Esophagus squamous epithelium (tissue), 5 donors: Measurements from ENCODE around the gene P4HA2. TPM values are rescaled to one million over a fixed set of nuclear protein-coding genes. Genes with fewer than 3 reads are reported as not detected.
A peak's percentile ranks its signal among the peaks of the same experiment; 100 is the strongest.

Experiments
- DNase-seq: peaks from one replicate; lab custom pipeline; 2025; lab: John Stamatoyannopoulos, UW
- H3K27ac ChIP-seq, 4 donors: fragments of 200-600 bp; sonication (generic); one replicate each; pipeline ENCODE4 v1.5.1; 2016 to 2019; ENCODE audit warnings: mild to moderate bottlenecking in 1 of 4
- H3K27me3 ChIP-seq, 4 donors: fragments of 200-600 bp; sonication (generic); 1 replicate in 3 of 4; 2 replicates in 1 of 4; pipeline versions ENCODE4 v1.5.1 to v1.6.0; 2017 to 2021; ENCODE audit warnings: antibody characterized with exemption in 1 of 4
- H3K36me3 ChIP-seq, 3 donors: fragments of 200-600 bp; sonication (generic); one replicate each; pipeline ENCODE4 v1.5.1; 2016 to 2019
- H3K4me1 ChIP-seq, 3 donors: fragments of 200-600 bp; sonication (generic); one replicate each; pipeline ENCODE4 v1.5.1; 2017 to 2019
- H3K4me3 ChIP-seq, 4 donors: fragments of 200-600 bp; sonication (generic); 1 replicate in 3 of 4; 2 replicates in 1 of 4; pipeline ENCODE4 v1.5.1; 2016 to 2019; ENCODE audit warnings: mild to moderate bottlenecking in 2 of 4, moderate library complexity in 1 of 4
- H3K9me3 ChIP-seq, 3 donors: fragments of 200-600 bp; sonication (generic); one replicate each; pipeline ENCODE4 v1.5.1; 2016 to 2019
- POLR2A ChIP-seq, 4 donors: fragments of 450-650 bp; IDR thresholded peaks; one replicate each; pipeline ENCODE4 v1.6.1; 2017; ENCODE audit warnings: antibody characterized with exemption in 4 of 4, mild to moderate bottlenecking in 4 of 4, moderate library complexity in 3 of 4
- WGBS, 2 donors: methylation state at CpG; one replicate each; pipeline ENCODE4 v1.1.5; 2018; 5-methylcytosine and 5-hydroxymethylcytosine counted together
- intact Hi-C: fragments of 100-400 bp; cut with DNase I; formaldehyde crosslinking; loops from one replicate; pipeline ENCODE4 v1.15.0; 2022
- total RNA-seq, 4 donors: library from RNA; depleted of rRNA; stranded (reverse); fragments of >200 nt; gene quantifications; one replicate each; pipeline ENCODE4 v1.1.0, GENCODE V29; 2016
- TF ChIP-seq, protein P1 (sequence below), 6 experiments: fragments of 450-650 bp in 4 of 6; fragments of 200-600 bp in 2 of 6; sonication (generic) in 2 of 6; IDR thresholded peaks; one replicate each; pipeline ENCODE4 v1.5.1; 2016 to 2019; ENCODE audit warnings: antibody characterized with exemption in 6 of 6, mild to moderate bottlenecking in 4 of 6, moderate library complexity in 4 of 6
- donor health status: DM: yes; HTN: yes; CAD: no.

The P4HA2 gene
- total RNA-seq, 4 donors from 2014 or later = 14.7 to 22.2 (median 16.7) TPM

DNA sequence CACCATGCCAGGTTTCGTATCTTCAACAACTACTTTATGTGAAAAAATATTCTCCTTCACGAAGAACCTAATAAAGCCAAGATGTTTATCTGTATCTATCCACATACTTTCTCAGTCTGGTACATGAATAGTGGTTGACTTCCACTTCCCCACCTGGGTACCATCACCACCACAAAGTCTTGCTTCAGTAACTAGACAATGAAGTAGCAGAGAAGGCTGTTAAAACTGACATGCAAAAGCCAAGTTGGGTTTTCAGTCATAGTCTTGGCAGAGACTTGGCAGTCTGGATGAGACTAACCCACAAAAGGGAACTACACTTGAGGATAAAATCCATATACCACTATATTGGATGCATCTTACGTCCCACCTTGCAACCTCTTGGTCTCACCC, 5.0 kb downstream of the P4HA2 start:
- peaks cover 13 to 80% (median 58%) of the 10 kb centered on the region in 3 donors for H3K4me1 ChIP-seq
- H3K27me3 ChIP-seq = peaks cover 0 to 1% (median 0%) of the 10 kb centered on the region in 4 donors
- DNase-seq = no peak
- H3K4me3 ChIP-seq = no peak overlapping the region
- peaks cover 0 to 8% (median 0%) of the 10 kb centered on the region in 3 donors for H3K36me3 ChIP-seq
- TF ChIP-seq POLR2A (IDR thresholded peaks at IDR 0.05) = no peak
- TF ChIP-seq, protein P1, sequence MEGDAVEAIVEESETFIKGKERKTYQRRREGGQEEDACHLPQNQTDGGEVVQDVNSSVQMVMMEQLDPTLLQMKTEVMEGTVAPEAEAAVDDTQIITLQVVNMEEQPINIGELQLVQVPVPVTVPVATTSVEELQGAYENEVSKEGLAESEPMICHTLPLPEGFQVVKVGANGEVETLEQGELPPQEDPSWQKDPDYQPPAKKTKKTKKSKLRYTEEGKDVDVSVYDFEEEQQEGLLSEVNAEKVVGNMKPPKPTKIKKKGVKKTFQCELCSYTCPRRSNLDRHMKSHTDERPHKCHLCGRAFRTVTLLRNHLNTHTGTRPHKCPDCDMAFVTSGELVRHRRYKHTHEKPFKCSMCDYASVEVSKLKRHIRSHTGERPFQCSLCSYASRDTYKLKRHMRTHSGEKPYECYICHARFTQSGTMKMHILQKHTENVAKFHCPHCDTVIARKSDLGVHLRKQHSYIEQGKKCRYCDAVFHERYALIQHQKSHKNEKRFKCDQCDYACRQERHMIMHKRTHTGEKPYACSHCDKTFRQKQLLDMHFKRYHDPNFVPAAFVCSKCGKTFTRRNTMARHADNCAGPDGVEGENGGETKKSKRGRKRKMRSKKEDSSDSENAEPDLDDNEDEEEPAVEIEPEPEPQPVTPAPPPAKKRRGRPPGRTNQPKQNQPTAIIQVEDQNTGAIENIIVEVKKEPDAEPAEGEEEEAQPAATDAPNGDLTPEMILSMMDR (IDR thresholded peaks at IDR 0.05) = no peak
- intact Hi-C loops = no loop called here
- 80 to 93% methylated on average over 3 of the region's 3 CpGs for WGBS, 2 donors
- no peaks in the 10 kb centered on the region for H3K9me3 ChIP-seq
- peak overlapping the region in 3 of 4 donors; percentile 74 to 83 (median 81) for H3K27ac ChIP-seq

DNA sequence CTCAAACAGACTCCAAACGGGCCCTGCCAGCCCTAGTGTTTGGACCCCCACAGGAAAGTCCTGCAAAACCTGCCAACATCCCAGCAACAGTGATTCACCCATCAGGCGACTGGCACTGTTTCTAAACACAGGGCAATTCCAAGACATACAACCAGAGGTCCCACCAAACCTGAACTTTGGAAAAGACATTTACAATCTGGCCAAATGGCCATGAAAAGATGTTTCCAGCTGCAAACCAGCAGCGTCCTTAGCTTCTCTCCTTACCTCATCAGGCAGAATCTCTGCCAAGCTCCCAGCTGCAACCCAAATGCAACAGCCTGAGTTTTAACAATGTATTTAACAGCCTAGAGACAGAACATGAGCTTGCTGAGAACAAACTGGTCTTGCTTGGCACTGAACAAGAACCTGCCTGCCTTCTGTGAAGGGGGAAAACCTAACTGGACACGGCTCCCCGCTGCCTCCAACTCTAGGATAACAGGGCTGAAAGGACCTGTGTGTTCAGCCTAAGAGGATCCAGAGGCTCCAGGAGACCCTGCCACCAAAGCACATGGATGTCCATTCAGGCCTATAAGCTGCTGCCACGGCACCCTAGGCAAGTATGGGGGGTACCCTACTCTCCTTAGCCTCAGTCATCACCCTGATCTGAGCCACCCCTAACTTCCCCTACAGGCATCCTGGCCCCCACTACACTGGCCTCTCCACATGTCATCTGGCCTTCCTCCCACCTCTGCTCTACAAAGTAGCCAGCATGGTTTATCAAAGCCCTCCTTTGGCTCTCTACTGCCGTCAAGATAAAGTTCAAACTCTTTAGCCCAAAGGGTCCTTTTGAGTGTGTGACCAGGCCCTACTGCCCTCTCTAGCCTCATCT, 5.6 kb downstream of the P4HA2 start:
- Histone ChIP-seq H3K27me3 (no peaks in the 10 kb centered on the region), H3K4me3 (no peak overlapping the region), H3K4me1 (peaks cover 12 to 74% (median 55%) of the 10 kb centered on the region in 3 donors), H3K9me3 (no peaks in the 10 kb centered on the region), H3K27ac (peak overlapping the region; percentile 10 to 83 (median 78)), H3K36me3 (peaks cover 0 to 14% (median 0%) of the 10 kb centered on the region in 3 donors)
- intact Hi-C loops = no loop called here
- 39 to 54% methylated on average over 5 to 7 of the region's 7 CpGs for WGBS, 2 donors
- TF ChIP-seq, protein P1 (IDR thresholded peaks at IDR 0.05) = peak in 1 of 6 experiments; percentile 19
- no peak for TF ChIP-seq POLR2A (IDR thresholded peaks at IDR 0.05)
- DNase-seq = no peak

DNA sequence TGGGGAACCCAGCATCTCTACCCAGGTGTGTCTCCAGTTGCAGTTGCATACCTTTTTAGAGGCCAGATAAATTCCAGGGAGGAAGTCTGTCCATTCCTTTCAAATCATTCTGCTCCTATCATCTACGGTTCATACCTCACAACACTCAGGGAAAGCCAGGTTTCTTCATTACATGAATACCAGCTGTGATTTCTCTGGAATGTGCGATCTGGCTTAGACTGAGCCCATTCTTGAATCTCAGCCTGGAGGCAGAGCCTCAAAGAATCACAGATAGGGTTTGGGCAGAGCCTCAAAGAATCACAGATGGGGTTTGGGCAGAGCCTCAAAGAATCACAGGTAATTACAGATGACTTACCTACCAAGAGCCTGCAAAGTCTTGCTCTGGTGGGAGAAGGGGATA, 7.2 kb downstream of the P4HA2 start:
- Histone ChIP-seq H3K4me1 (peaks cover 4 to 62% (median 43%) of the 10 kb centered on the region in 3 donors), H3K4me3 (no peak overlapping the region), H3K27ac (peak overlapping the region in 3 of 4 donors; percentile 27 to 74 (median 33)), H3K9me3 (no peaks in the 10 kb centered on the region), H3K36me3 (peaks cover 0 to 19% (median 0%) of the 10 kb centered on the region in 3 donors), H3K27me3 (no peaks in the 10 kb centered on the region)
- DNase-seq = no peak
- WGBS, 2 donors = 29 to 44% methylated on average over 1 of the region's 2 CpGs
- intact Hi-C loops = no loop called here
- TF ChIP-seq, protein P1 (IDR thresholded peaks at IDR 0.05) = no peak
- no peak for TF ChIP-seq POLR2A (IDR thresholded peaks at IDR 0.05)

DNA sequence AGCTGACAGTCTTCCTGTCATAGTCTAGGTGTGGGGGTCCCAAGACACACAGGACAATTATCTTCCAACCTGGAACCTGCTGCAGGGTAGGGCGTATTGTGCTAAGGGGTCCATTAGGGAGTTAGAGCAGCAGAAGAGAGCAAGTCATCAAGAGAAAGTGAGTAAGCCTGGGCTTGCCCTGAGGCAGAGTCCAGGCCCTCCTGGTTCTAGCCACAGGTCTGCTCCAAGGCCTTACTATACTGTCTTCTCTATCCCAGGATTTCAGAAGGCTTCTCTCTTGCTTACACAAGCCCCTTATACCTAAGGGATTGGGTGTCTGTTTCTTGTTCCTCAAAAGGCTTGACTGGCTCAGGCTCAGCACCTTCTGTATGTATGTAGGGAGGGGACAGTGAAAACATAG, 7.7 kb downstream of the P4HA2 start:
- Histone ChIP-seq H3K4me3 (no peak overlapping the region), H3K27ac (peak overlapping the region in 2 of 4 donors; percentile 27 to 74), H3K27me3 (no peaks in the 10 kb centered on the region), H3K4me1 (peaks cover 0 to 62% (median 43%) of the 10 kb centered on the region in 3 donors), H3K9me3 (no peaks in the 10 kb centered on the region), H3K36me3 (peaks cover 0 to 19% (median 0%) of the 10 kb centered on the region in 3 donors)
- WGBS, 2 donors = 50 to 67% methylated on average over 1 of the region's 1 CpG
- TF ChIP-seq, protein P1 (IDR thresholded peaks at IDR 0.05) = no peak
- no peak for TF ChIP-seq POLR2A (IDR thresholded peaks at IDR 0.05)
- DNase-seq = no peak
- intact Hi-C loops = no loop called here
